ENCODE results near the gene ACHE.

Gene ACHE

GRCh38 chr7:100880645-100881044 lies 15.0 kb downstream of the ACHE start:
- FAIRE-seq: no peak
- DNase-seq (ENCODE audit: insufficient read length, low spot score): no peak
- no peak for TF ChIP-seq CTCF (IDR thresholded peaks at IDR 0.05; ENCODE audit: insufficient read depth, missing control alignments)

GRCh38 chr7:100879685-100880261 lies 15.9 kb downstream of the ACHE start:
- FAIRE-seq (peak; percentile 85), DNase-seq (ENCODE audit: insufficient read length, low spot score) (peak; percentile 96)
- TF ChIP-seq CTCF (IDR thresholded peaks at IDR 0.05; ENCODE audit: insufficient read depth, missing control alignments): no peak

GRCh38 chr7:100878685-100879084 lies 17.0 kb downstream of the ACHE start:
- DNase-seq (ENCODE audit: insufficient read length, low spot score): no peak
- FAIRE-seq: no peak

GRCh38 chr7:100878013-100878412 lies 17.7 kb downstream of the ACHE start:
- TF ChIP-seq CTCF (IDR thresholded peaks at IDR 0.05; ENCODE audit: insufficient read depth, missing control alignments): no peak
- no peak for DNase-seq (ENCODE audit: insufficient read length, low spot score)
- FAIRE-seq: no peak

More at GRCh38 chr7:100878685-100879084, 17.0 kb downstream of the ACHE start:
- no peak for TF ChIP-seq CTCF (IDR thresholded peaks at IDR 0.05; ENCODE audit: insufficient read depth, missing control alignments)

- no peak for DNase-seq (ENCODE audit: insufficient read length, low spot score)
- TF ChIP-seq CTCF (IDR thresholded peaks at IDR 0.05; ENCODE audit: insufficient read depth, missing control alignments): no peak
- no peak for FAIRE-seq
These were observed 20.3 kb downstream of the ACHE start for GRCh38 chr7:100875356-100875751.

- FAIRE-seq (no peak), DNase-seq (ENCODE audit: insufficient read length, low spot score) (peak; percentile 98)
- no peak for TF ChIP-seq CTCF (IDR thresholded peaks at IDR 0.05; ENCODE audit: insufficient read depth, missing control alignments)
These were observed 20.9 kb downstream of the ACHE start, which contains the start of gene SRRT for GRCh38 chr7:100874577-100875355. Gene SRRT (plus strand): TSS chr7:100875103. CDS start chr7:100875591, 488 bp downstream.

GRCh38 chr7:100874300-100874576 lies 21.4 kb downstream of the ACHE start:
- no peak for TF ChIP-seq CTCF (IDR thresholded peaks at IDR 0.05; ENCODE audit: insufficient read depth, missing control alignments)
- FAIRE-seq: no peak

More at GRCh38 chr7:100874300-100874576, 21.4 kb downstream of the ACHE start:
- DNase-seq (ENCODE audit: insufficient read length, low spot score): no peak

All from D721Med (cell line).